UCSD-AML1 (cell line): ENCODE data around the gene THAP12.
"Not testable (repeated sequence)": the region's sequence is repeated elsewhere in the genome, so short reads cannot be mapped to it uniquely, and the experiment has no call there.

ENCODE experiments used
- DNase-seq: peaks from one replicate; lab custom pipeline; 2025; ENCODE audit not compliant: unreplicated experiment; lab: John Stamatoyannopoulos, UW

Gene THAP12, protein sequence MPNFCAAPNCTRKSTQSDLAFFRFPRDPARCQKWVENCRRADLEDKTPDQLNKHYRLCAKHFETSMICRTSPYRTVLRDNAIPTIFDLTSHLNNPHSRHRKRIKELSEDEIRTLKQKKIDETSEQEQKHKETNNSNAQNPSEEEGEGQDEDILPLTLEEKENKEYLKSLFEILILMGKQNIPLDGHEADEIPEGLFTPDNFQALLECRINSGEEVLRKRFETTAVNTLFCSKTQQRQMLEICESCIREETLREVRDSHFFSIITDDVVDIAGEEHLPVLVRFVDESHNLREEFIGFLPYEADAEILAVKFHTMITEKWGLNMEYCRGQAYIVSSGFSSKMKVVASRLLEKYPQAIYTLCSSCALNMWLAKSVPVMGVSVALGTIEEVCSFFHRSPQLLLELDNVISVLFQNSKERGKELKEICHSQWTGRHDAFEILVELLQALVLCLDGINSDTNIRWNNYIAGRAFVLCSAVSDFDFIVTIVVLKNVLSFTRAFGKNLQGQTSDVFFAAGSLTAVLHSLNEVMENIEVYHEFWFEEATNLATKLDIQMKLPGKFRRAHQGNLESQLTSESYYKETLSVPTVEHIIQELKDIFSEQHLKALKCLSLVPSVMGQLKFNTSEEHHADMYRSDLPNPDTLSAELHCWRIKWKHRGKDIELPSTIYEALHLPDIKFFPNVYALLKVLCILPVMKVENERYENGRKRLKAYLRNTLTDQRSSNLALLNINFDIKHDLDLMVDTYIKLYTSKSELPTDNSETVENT

DNA sequence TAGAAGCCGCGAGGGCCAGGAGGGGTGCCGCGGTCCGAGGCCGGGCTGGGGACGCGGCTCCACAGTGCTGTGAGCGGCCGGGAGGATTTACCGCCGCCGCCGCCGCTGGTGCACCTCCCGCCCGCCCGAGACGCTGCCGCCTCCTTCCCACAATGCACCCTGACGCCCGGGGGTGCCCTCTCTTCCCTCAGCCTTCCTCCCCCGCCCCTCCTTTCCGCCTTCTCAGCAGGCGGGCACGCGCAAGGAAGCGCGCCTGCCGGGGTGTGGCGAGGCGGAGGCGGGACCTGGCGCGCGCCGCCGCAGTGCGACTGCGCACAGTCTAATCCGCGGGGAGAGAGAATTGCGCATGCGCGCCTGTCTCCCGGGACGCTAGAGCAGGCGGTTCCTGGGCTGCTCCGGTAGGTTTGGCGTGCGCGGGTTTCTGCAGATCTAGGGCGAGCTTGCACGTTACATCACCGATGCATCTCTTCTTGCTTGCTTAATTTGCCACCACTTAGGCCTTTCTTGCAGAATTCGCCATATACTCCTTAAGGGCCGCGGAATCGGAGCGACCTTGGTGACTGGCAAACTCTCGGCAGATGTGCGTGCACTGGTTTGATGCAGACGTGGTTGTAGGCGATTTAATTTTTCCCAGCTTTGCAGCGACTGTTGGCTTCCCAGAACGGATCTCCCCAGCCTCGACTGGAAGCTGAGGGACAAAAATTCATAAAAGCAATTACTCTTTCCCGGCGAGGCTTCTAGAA is at the start of gene THAP12, which contains the start of gene GVQW3:
TSS of gene THAP12 (minus strand) at position 156 of the 743 bp plus-strand sequence. CDS start 296 bp downstream, outside the sequence.
TSS of gene GVQW3 (plus strand) at position 347 of the 743 bp plus-strand sequence. CDS start 506 bp downstream, outside the sequence.
- peak; percentile 99 for DNase-seq

DNA sequence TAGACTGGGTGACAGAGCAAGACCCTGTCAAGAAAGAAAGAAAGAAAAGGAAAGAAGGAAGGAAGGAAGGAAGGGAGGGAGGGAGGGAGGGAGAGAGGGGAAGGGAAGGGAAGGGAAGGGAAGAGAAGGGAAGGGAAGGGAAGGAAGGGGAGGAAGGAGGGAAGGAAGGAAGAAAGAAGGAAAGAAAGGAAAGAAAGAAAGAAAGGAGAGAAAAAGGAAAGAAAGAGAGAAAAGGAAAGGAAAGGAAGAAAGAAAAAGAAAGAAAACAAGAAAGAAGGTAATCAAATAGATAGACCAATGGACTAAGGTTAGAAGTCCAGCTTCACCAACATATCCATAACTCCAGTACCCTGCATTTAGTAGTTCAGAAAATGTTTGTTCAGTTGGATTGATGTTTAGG is 45.7 kb upstream of the THAP12 start:
- DNase-seq, result no peak

DNA sequence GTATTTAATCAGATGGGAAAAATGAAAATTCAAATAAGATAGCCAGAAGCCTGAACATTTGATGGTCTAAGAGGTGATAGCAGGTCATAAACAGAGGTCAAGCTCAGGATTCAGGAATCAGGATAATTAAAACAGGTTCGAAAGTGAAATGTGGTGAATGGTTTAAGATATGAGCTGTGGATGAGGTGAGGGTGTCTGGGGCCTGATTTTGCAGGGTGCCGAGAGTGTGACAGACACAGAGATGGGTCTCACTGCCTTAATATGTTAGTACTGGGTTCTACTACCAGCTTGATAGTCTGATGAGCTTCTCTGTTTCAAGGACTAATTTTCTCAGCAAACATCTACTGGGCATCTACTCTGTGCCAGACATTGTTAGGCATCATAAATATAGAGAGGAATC is 44.0 kb upstream of the THAP12 start:
- no peak for DNase-seq

DNA sequence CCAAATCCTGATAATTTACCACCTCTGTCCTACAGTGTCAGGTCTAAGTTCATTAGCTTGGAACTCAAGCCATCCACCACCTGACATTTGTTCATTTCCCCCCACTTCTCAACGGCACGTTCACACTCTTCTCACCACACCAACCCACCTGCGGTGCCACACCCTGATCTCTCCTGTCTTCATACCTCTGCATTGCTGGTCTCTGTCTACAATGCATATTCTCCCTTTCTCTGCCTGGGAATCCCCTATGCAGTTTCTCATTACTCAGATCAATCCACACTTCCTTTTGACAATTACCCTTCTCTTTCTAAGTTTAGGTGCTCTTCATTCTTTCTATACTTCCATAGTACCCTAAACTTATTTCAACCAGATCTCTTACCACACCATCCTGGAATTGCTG is 43.4 kb upstream of the THAP12 start:
- DNase-seq, result no peak

DNA sequence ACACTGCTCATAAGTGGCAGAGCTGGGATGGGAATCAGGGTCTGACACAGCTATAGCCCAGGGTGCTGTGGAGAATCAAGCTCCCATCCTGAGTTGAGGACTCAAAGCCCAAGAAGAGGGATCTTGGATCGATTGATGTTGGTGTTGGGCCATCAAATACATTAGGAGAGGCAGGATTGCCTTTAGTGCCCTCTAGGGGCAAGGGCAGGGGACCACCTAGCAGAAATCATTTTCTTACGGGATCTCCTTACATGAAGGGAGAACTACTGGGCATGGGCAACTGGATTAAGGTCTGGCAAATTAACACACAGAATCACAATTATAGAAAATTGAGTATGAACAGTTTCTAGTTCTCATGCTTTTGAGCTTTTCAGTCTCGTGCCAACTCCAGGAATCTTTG is 39.0 kb upstream of the THAP12 start:
- DNase-seq, result no peak

DNA sequence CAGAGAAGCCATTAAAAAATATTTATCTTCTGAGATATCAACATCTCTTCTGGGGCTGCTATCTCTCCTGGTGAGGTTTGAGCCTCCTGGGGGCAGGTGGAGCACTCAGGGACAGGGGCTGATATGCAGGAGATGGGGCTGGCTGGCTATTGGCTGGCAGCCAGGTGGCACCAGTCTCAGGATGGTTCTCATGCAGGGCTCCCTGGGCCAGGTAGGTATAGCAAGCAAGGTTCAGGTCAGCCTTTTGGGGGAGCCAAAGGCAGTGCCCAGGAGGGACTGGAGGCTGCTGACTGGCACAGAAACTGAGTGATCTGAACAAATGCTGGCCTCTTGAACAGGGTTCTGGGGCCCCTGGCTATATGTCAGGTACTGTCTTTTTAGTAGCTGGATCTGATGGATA is 34.1 kb upstream of the THAP12 start:
- no peak for DNase-seq

DNA sequence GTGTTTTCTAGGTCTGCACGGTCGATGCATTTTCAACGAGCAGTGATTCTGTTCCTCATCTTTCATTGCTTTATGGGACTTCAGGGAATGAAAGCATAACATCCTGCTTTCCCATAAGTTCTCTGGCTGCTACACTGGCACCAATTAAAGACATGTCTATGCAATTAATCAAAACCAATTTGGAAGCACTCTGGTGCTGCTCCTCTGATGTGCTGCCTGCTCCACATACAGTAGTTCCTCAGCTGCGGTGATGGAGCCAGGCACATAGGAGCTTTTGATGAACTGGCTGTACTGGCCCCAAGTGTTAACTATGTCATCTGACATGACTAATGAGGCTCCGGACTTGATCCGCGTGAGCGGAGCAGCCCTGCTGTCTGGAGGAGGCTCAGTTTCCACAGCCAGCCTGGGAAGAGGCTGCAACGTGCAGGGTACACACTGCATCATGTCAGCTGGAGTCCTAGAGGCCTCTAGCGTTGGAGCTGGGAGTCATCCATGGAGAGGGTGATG is 30.0 kb upstream of the THAP12 start:
- DNase-seq, result no peak

DNA sequence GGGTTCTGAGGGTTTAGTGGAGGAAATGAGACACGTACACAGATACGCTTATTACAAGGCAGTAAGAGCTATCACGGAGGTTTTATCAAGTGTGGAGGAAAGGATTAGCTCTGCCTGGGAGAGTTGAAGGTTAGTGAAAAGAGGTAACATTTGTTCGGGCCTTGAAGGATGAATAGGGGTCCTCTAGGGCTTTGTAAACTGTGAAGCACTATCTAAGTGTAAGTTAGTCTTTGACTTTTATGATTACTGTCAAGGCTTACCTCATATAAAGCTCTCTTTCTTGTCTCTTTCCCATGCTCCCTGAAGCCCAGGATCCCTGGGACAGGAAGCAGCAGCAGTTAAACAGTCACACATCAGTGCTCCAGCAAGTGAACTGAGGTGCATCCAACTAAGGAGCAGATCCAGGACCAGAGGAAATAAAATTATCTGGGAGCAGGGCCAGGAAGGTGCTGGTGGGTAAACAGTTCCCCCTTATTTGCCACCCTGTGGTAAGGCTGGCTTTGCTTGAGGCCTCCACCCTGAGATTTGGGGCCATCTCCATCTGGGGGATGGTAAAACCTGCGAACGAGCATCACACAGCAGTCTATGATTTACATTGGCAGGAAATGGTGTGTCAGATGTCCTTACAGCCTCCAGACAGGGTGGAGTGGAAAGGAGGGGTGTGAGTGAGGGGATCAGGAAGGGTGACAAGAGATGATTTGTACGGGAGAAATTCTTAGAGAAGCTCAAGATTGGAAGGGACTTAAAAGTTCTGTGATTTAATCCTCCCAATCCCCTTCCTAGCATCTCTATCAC is 27.4 kb upstream of the THAP12 start:
- no peak for DNase-seq

DNA sequence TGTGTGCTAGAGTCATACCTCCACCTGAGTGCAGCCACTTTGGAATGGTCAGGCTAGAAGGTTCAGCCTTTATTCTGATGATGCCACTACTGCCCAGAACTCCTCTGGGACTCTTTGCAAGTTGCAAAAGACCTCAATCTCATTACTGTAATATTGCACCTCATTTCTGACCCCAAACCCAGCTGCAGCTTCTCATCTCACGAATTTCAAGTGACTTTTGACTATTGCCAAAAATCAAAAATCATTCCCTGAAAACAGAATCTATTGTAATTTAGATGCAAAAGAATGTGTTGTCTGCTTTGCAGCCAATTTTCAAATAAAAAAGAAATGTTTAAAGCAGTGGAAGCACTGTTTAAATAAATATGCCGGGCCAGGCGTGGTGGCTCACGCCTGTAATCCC is 25.4 kb upstream of the THAP12 start:
- no peak for DNase-seq

DNA sequence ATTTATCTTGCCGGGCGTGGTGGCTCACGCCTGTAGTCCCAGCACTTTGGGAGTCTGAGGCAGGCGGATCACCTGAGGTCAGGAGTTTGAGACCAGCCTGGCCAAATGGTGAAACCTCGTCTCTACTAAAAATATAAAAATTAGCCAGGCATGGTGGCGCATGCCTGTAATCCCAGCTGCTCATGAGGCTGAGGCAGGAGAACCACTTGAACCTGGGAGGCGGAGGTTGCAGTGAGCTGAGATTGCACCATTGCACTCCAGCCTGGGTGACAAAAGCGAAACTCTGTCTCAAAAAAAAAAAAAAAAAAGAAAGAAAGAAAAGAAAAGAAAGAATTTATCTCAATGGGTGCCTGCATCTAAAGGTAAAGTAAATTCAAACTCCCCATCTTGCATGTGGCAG is 20.6 kb upstream of the THAP12 start:
- DNase-seq, result not testable (repeated sequence)

DNA sequence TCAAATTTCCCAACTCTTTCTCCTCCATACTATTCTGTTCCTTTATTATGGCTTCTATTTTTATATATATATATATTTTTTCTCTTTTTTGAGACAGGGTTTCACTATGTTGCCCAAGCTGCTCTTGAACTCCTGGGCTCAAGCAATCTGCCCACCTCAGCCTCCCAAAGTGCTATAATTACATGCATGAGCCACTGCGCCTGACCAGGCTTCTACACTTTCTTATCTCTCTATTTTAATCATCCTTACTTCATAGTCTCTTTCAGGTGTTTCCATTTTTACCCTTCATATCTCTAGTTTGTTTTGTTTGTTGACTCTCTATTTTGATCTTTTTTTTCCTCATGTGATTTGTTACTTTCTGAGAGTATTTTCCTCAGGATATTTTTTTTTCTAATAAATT is 20.0 kb upstream of the THAP12 start:
- DNase-seq, result no peak

DNA sequence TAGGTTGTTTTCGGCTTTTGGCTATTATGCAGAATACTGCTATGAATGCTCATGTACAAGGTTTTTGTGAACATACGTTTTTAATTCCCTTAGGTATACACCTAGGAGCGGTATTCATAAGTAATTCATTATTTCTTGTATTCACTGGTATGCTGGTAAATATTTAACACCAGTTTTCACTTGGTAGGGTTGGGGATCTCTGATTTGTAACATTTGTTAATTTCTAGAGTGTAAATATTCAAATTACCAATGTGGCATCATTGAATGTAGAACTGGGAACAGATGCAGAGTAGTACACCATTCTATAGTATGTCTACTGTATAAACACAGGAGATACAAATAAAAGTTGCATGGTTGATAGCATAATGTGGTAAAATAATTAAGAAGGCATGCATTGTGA is 16.5 kb upstream of the THAP12 start:
- DNase-seq, result no peak

DNA sequence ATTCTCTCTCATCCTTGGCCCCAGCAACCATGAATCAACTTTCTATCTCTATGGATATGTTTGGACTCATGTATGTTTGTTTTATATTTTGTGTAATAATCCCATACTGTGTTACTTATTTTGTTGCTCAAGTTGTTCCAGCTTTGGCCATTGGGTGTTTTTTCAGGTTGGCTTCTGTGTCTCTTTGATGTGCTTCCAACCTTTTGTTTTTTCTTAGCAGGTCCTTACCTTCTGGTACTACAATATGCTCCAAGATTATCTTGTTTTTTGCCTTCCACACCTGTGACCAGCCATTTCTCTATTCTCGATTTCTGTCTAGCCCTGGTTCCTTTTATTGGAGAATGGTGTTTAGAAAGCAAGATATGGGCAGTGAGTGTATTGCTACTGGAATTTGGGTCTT is 14.4 kb upstream of the THAP12 start:
- DNase-seq, result no peak

DNA sequence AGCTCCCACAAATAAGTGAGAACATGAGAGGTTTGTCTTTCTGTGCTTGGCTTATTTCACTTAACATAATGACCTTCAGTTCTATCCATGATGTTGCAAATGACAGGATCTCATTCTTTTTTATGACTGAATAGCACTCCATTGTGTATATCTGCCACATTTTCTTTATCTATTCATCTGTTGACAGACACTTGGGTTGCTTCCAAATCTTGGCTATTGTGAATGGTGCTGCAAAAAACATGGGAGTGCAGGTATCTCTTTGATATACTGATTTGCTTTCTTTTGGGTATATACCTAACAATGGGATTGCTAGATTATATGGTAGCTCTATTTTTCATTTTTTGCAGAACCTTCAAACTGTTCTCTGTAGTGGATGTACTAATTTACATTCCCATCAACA is 13.5 kb upstream of the THAP12 start:
- DNase-seq, result no peak

DNA sequence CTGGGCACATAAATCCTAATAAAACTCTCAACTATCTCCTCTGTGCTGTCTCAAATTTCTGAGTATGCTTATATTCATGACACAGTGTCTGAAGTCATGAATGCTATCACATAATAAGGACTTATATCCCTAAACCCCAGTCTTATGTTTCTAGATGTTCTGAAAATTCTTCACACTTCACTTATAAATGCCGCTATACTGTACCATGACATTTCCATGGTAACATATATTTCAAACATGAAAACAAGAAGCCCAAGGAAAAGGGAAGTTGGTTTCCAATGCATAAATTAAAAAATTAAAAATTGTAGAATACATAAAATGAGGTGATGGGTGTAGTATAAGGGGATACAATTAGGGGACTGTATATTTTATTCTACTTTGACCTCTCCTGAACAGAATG is 11.9 kb upstream of the THAP12 start:
- no peak for DNase-seq

DNA sequence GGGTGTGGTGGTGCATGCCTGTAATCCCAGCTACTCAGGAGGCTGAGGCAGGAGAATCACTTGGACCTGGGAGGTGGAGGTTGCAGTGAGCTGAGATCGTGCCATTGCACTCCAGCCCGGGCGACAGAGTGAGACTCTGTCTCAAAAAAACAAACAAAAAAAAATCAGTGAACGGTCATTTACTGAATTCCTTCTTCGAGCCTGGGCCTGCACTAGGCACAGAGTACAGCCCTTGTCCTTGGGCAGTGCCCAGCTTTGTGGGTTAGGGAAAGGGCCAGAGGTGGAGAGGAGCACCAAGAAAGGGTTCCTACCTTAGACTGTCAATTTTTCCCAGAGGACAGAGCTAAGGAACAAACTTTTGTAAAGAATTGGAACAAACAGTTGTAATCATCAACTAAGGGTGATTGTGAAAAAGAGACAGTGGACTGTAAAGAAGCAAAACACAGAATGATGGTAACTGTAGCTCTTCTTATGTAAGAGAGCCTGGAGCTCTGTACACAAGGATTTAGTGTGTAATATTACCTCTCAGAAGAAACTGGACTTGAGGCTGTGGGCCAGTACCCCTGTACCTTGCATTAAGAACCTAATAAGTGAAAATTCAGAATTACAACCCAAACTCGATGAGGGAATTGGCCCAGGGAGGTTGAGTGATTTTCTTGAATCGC is 11.0 kb upstream of the THAP12 start:
- DNase-seq, result no peak

DNA sequence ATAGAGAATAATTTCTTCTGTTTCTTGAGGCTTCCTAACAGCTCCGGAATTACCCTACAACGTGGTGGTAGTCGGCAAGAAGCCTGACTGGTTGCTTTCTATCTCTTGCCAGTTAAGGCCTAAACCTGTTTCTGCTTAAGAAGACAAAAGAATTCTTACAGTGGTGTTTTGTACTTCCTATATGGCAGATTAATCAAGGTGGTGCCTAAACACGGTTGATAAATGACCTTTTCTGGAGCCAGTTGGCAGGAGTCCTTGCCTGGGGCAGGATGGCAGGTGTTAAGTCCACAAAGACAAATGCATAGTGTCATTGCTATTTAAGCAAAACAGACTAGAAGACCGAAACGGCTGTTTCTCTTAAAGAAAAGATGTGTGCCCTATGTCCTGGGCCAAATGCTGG is 10.1 kb upstream of the THAP12 start:
- no peak for DNase-seq

DNA sequence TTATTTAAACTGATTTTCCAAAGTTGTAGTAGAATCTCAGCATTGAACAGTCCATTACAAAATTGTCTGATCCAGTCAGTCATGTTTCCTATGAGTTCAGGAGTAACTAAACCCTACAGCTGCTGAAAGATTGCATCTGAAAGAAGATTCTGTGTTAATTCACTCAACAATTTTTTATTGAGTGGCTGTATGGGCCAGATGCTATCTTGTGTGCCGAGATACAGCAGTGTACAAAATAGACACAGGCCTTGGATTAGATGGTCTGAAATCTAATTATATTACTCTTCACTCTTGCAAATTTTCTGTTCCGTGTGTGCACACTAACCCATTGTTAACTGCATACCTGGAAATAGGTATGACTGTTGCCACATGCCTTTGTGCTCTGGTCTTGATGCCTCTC is 7.5 kb upstream of the THAP12 start:
- no peak for DNase-seq

DNA sequence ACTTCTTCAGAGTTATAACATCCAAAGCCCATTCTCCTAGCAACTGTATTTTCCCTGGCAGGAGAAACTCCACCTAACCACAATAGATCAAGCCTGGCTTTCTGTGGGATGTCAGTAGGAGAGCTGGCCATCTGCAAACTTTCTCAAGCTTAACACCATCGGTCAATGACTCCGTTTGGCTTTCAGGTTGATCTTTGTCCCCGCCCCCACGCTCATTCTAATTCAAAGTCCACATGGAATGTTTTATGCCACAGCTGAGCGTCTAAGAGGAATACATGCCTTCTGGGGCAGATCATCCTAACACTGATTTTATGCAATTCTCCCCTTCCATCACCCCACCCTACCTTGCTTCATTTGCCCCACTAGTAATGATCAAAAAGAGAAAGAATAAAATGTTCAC is 5.0 kb upstream of the THAP12 start:
- DNase-seq, result no peak

DNA sequence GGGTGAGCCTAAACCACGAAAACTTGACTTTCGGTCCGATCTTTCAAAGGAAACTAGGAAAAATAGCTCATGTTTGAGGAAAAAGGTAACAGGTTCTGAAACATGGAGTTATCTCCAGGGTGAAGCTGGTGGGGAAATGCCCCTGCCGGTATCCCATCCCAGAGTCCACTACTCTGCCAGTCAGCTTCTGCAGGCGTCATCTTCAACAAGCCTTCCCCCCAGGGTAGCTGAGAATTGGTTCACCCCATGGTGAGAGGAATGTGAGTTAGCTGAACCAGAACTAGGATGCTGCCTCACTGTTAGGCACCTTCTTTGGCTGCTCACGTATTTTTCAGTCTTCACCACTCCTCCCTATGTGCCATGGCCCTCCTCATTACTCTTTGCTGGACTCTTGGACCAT is 1.3 kb upstream of the THAP12 start:
- no peak for DNase-seq
